DND-41 (cell line): ENCODE measurements around the gene ATP6V1G3.

Experiments
- ATAC-seq: fragments of 200-7000 bp; cut with Tn5 transposase; 3 replicates; pipeline ENCODE4 v1.9.1; 2021; ENCODE audit warnings: low read depth; ENCODE audit not compliant: insufficient read depth
- DNase-seq: peaks from one replicate; pipeline ENCODE4 v3.0.0-alpha.2; 2020
- H2AFZ ChIP-seq: 2 replicates; pipeline ENCODE4 v1.6.0; 2012; ENCODE audit warnings: low read depth, low read length
- H3K27ac ChIP-seq: 2 replicates; pipeline ENCODE4 v1.5.1; 2012; ENCODE audit warnings: low read length, inconsistent platforms
- H3K27me3 ChIP-seq: fragments of 200-600 bp; sonication (generic); 2 replicates; pipeline ENCODE4 v1.6.0; 2012; ENCODE audit warnings: low read length, mild to moderate bottlenecking, inconsistent platforms; ENCODE audit not compliant: insufficient read depth, poor library complexity
- H3K36me3 ChIP-seq: 2 replicates; pipeline ENCODE4 v1.5.1; 2012; ENCODE audit warnings: low read length, inconsistent platforms; ENCODE audit not compliant: insufficient read depth
- H3K4me1 ChIP-seq: 2 replicates; pipeline ENCODE4 v1.5.1; 2012; ENCODE audit warnings: mild to moderate bottlenecking, low read length; ENCODE audit not compliant: insufficient read depth
- H3K4me2 ChIP-seq: 2 replicates; pipeline ENCODE4 v1.6.0; 2012; ENCODE audit warnings: mild to moderate bottlenecking, moderate library complexity, low read length, inconsistent platforms; ENCODE audit not compliant: insufficient read depth
- H3K4me3 ChIP-seq, 2 experiments: fragments of 200-600 bp in 1 of 2; shearing (Covaris generic) in 1 of 2; 2 replicates each; pipeline ENCODE4 v1.5.1; 2012 to 2016; ENCODE audit warnings: inconsistent platforms in 2 of 2, low read length in 2 of 2, mild to moderate bottlenecking in 2 of 2, low read depth in 1 of 2, moderate library complexity in 1 of 2
- H3K79me2 ChIP-seq: 2 replicates; pipeline ENCODE4 v1.6.0; 2012; ENCODE audit warnings: low read length, inconsistent platforms; ENCODE audit not compliant: insufficient read depth
- H3K9ac ChIP-seq: 2 replicates; pipeline ENCODE4 v1.6.0; 2012; ENCODE audit warnings: low read depth, mild to moderate bottlenecking, inconsistent platforms, low read length, moderate library complexity
- H3K9me3 ChIP-seq: 2 replicates; pipeline ENCODE4 v1.5.1; 2012; ENCODE audit warnings: low read length, moderate library complexity, mild to moderate bottlenecking, inconsistent platforms; ENCODE audit not compliant: insufficient read depth, severe bottlenecking
- H4K20me1 ChIP-seq: 2 replicates; pipeline ENCODE4 v1.6.0; 2012; ENCODE audit warnings: low read length; ENCODE audit not compliant: insufficient read depth
- CTCF ChIP-seq: IDR thresholded peaks from 2 replicates; pipeline ENCODE4 v1.5.1; 2012; ENCODE audit warnings: borderline replicate concordance, low read length, moderate library complexity, mild to moderate bottlenecking; ENCODE audit not compliant: poor library complexity, severe bottlenecking; ENCODE audit errors: extremely low read depth
- EZH2 ChIP-seq: IDR thresholded peaks from 3 replicates; pipeline ENCODE4 v1.6.1; 2012; ENCODE audit warnings: borderline replicate concordance, low read depth, mild to moderate bottlenecking, moderate library complexity, low read length, inconsistent platforms; ENCODE audit not compliant: severe bottlenecking

Gene ATP6V1G3

GRCh38 chr1:198548890-198549289 is 8.4 kb upstream of the ATP6V1G3 start:
- no peak overlapping the region for H3K4me2 ChIP-seq
- H3K36me3 ChIP-seq, result no peaks in the 10 kb centered on the region
- no peaks in the 10 kb centered on the region for H4K20me1 ChIP-seq
- no peaks in the 10 kb centered on the region for H3K27me3 ChIP-seq
- H3K4me1 ChIP-seq, result no peaks in the 10 kb centered on the region
- no peak overlapping the region for H3K27ac ChIP-seq
- H3K79me2 ChIP-seq, result no peaks in the 10 kb centered on the region
- DNase-seq (no peak), ATAC-seq (no peak)
- no peak overlapping the region for H3K4me3 ChIP-seq
- TF ChIP-seq CTCF, result no peak
- TF ChIP-seq EZH2, result no peak
- H3K9me3 ChIP-seq, result no peaks in the 10 kb centered on the region
- H2AFZ ChIP-seq, result no peak overlapping the region
- H3K9ac ChIP-seq, result no peak overlapping the region

GRCh38 chr1:198545156-198545555 is 4.7 kb upstream of the ATP6V1G3 start:
- DNase-seq (no peak), ATAC-seq (no peak)
- Histone ChIP-seq H3K27ac (no peak overlapping the region), H3K4me2 (no peak overlapping the region), H4K20me1 (no peaks in the 10 kb centered on the region), H3K9ac (no peak overlapping the region), H3K4me3 (no peak overlapping the region), H3K36me3 (no peaks in the 10 kb centered on the region), H3K4me1 (no peaks in the 10 kb centered on the region), H3K27me3 (no peaks in the 10 kb centered on the region), H2AFZ (no peak overlapping the region), H3K79me2 (no peaks in the 10 kb centered on the region), H3K9me3 (no peaks in the 10 kb centered on the region)
- TF ChIP-seq EZH2, result no peak
- no peak for TF ChIP-seq CTCF

GRCh38 chr1:198544265-198544664 is 3.8 kb upstream of the ATP6V1G3 start:
- Histone ChIP-seq H3K27ac (no peak overlapping the region), H3K36me3 (no peaks in the 10 kb centered on the region), H3K9me3 (no peaks in the 10 kb centered on the region), H3K4me2 (no peak overlapping the region), H4K20me1 (no peaks in the 10 kb centered on the region), H3K4me3 (no peak overlapping the region), H3K9ac (no peak overlapping the region), H3K27me3 (no peaks in the 10 kb centered on the region), H3K79me2 (no peaks in the 10 kb centered on the region), H2AFZ (no peak overlapping the region), H3K4me1 (no peaks in the 10 kb centered on the region)
- ATAC-seq, result no peak
- TF ChIP-seq EZH2 (no peak), CTCF (no peak)
- DNase-seq, result no peak

- Histone ChIP-seq H3K27me3 (no peaks in the 10 kb centered on the region), H3K4me2 (no peak overlapping the region), H2AFZ (no peak overlapping the region), H3K4me3 (no peak overlapping the region), H4K20me1 (no peaks in the 10 kb centered on the region), H3K79me2 (no peaks in the 10 kb centered on the region), H3K36me3 (no peaks in the 10 kb centered on the region), H3K9me3 (no peaks in the 10 kb centered on the region), H3K27ac (no peak overlapping the region), H3K9ac (no peak overlapping the region), H3K4me1 (no peaks in the 10 kb centered on the region)
- TF ChIP-seq EZH2 (no peak), CTCF (no peak)
- no peak for ATAC-seq
- no peak for DNase-seq
Observed at GRCh38 chr1:198543670-198544260, 3.3 kb upstream of the ATP6V1G3 start.
